K562 treated with DMSO at 1 percent for 48 hours (cell line): Measurements from ENCODE around the gene METTL1. TPM values are rescaled to one million over a fixed set of nuclear protein-coding genes. Genes with fewer than 3 reads are reported as not detected.

Source experiments
- total RNA-seq: library from RNA; unstranded; fragments of 300-600 nt; gene quantifications from 2 replicates; pipeline ENCODE4 v1.2.3, GENCODE V29; 2022; ENCODE audit warnings: low replicate concordance; ENCODE audit errors: extremely low read depth

The METTL1 gene
- not detected in 2 replicates for total RNA-seq

DNA sequence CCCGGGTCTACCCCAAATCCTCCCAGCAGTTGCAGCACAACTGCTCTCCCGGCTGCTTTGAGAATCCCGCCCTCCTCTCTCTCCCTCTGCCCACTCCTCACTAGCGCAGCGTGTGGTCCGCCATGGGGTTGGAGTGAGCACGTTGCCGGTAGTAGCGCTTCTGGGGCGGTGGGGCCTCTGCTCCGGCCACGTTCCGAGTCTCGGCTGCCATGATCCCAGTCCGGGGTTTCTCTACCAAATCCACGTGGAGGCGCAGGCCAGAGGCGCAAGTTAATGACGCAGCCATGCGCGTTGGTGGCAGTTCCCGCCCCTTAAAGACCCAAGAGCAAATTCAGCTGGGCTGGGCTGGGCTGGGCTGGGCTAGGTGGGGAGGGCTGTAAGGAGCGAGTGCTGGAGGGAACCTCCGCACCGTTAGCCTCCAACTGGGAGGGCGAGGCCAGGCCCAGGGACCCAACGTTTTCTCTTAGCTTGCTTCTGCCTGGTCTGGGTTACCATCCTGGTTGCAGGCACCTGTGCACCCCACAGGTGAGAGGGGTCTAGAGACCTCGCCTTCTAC, at the start of gene METTL1:
Gene METTL1 (minus strand): TSS at position 233 of the 556 bp plus-strand sequence. CDS start 22 bp downstream, at position 211.

DNA sequence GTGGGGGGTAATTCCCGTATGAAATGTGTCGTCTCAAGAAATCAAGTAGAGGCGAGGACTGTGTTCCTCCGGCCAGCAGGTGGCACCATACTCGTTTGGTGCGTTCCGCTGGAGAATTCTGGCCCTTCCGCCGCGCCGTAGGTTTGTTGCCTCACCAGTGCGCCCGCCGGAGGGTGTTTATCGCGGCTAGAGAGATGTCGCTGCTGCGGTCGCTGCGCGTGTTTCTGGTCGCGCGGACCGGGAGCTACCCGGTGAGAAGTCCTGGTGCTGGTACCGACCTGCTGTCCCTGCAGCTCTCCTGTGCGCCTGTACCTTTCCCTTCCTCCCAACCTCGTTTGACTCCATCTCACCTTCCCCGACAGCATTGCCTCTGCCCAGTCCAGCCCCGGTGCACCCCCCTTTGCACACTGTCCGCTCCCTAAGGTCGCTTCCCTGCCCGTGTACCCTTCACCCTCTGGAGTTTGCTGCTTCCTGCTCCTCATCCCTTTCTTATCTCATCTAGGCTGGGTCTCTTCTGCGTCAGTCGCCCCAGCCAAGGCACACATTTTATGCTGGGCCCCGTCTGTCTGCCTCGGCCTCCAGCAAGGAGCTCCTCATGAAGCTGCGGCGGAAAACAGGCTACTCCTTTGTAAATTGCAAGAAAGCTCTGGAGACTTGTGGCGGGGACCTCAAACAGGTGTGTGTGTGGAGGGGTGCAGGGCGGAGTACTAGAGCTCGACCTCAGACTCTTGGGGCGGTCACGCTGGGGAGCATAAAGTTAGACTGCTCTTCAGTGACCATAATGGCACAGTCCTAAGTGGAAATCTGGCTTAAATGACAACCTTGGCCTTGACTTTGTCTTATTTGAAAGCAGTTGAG, 10.9 kb upstream of the METTL1 start, which contains the start of gene TSFM:
Gene TSFM (plus strand): TSS at position 180 of the 858 bp plus-strand sequence. CDS start 15 bp downstream, at position 195.

DNA sequence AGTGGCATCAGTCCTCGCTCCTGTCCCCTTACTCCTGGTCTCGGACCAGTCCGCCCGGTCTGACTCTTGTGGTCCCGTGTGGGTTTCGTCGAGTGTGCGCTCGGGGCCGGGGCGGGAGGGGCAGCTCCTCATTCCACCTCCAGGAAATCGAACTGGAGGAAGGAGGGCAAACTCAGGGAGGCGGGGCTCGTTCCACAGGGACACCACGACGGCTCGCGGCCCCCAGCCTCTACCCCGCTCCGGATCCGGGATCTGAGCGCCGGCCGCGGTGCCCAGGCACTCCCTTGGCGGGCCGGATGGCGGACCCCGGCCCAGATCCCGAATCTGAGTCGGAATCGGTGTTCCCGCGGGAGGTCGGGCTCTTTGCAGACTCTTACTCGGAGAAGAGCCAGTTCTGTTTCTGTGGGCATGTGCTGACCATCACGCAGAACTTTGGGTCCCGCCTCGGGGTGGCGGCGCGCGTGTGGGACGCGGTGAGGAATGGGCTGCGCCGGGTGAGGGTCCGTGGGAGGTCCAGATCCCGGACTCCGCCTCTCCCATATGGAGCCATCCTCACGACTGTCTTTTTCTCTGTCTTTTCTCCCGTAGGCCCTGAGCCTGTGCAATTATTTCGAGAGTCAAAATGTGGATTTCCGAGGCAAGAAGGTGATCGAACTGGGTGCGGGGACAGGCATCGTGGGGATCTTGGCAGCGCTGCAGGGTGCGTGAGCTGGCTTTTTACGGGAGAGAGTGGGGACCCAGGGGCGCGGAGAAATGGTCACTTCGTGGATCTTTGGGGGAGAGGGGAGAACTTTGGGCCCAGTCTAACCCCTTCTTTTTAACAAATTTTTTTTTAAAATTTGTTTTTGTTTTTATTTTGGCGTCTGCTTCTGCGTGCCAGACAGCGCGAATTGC, 771 bp upstream of the METTL1 start, which contains the start of gene EEF1AKMT3:
Gene EEF1AKMT3 (plus strand): TSS at position 186 of the 894 bp plus-strand sequence. CDS start 111 bp downstream, at position 297.

DNA sequence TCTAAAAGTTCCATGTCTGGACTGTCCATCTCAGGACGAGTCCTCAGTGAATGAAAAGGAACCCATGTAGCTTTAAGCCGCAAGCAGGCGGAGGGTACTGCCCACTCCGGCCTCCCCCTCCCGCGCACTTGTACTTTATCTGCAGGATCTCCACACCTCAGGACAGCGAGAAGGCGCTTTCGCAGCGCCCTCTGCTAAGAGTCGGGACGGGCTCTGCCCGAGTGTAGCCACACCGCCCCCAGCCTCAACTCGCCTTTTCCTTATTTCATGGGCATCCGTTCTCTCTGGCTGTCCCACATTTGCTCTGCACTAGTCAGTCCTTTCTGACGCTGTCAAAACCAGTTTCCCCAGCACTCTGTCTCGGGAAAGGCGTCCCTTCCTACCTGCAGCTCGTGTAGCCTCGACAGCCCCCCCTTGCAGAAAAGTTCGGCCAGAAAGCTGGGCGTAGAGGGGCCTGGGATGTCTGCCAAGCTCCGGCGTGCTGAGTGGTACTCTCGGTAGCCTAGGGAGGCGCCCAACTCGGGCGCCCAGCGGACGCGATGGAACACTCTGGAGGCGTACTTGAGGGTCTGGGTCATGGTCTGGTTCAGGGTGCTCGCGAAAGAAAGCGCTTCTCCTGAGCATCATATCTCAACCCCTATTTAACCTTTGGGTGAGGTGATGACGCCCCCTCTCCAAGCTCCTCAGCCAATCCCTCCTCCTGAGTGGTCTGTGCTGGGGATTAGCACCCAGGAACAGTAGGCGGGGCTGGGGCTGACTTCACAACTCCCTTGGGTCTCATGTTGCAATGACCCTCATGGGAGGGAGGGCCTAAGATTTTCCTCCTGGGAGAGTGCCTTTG, 5.2 kb downstream of the METTL1 start, which contains the start of gene CYP27B1:
Gene CYP27B1 (minus strand): TSS at position 615 of the 841 bp plus-strand sequence. CDS start 37 bp downstream, at position 578.

DNA sequence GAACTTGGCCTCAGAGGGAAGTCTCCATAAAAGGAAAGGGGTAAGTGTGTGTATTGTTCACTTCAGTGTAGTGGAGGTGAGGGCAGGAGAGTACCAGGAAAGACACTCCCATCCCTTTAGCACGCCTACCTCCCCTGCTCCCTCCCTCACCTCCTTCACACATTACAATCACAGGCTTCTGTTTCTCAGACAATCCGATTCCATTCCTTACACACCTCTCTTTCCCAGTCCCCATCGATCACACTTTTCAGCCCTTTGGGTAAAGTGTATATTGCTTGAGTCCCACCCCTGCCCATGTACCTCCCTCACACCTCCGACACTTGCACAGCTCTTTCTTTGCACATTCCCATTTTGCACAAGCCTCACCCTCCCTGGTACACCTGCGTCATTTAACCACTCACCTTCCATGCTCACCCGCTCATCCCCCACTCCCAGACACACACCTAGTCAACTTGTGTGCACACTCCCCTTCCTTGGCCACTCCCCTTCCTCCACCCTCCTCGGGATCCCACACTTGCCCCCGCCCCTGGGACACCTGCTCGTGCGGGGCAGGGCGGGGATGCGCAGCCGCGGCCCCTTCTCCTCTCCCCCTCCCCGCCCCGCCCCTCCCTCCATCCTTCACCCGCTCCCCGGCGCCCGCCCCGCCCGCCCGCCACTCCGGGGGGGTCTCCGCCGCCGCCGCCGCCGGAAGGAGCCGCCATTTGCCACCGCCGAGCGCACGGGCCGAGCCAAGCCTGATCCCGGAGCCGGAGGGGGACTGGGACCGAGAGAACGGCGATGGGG, 17.3 kb downstream of the METTL1 start, which contains the start of gene MARCHF9:
Gene MARCHF9 (plus strand): TSS at position 693 of the 783 bp plus-strand sequence. CDS start 426 bp downstream, outside the sequence.

DNA sequence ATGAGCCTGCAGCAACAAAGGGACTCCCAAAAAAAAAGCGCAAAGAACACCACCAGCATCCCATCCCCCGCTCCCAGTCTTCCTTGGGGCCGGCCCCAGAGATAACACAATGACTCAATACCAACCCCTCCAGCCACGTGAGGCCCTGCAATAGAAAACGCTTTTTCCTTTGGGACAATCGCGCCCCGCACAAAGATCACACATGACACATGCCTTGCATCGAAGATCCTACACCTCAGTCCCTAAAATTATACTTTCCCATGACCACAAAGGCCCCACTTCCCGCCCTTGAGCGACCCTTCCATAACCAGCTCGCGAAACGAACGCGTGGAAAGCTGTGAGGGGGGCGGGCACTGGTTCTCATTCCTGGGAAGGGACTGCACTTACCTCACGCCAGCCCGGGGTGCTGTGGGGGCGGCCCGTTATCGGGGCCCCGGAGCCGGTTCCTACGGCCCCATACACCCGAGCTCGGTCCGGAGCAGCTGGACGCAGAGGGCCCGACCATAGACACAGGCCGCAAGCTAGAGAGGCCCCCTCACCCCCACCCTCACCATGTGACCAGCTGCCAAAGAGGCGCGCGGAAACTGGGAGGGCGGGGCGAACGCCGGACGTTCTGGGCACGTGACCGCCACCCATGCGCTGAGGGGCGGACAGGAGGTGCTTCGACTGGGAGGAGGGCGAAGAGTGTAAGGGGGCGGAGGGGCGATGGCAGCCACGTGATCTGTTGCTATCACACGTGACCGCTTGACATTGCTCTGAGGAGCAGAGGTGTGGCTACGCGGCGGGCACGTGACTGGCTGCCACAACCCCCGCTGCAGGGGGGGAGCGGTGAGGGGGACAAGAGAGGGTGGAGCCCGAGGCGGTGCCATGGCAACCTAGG, 19.9 kb downstream of the METTL1 start, which contains the start of gene CDK4:
Gene CDK4 (minus strand): TSS at position 523 of the 880 bp plus-strand sequence. CDS start 593 bp downstream, outside the sequence.

DNA sequence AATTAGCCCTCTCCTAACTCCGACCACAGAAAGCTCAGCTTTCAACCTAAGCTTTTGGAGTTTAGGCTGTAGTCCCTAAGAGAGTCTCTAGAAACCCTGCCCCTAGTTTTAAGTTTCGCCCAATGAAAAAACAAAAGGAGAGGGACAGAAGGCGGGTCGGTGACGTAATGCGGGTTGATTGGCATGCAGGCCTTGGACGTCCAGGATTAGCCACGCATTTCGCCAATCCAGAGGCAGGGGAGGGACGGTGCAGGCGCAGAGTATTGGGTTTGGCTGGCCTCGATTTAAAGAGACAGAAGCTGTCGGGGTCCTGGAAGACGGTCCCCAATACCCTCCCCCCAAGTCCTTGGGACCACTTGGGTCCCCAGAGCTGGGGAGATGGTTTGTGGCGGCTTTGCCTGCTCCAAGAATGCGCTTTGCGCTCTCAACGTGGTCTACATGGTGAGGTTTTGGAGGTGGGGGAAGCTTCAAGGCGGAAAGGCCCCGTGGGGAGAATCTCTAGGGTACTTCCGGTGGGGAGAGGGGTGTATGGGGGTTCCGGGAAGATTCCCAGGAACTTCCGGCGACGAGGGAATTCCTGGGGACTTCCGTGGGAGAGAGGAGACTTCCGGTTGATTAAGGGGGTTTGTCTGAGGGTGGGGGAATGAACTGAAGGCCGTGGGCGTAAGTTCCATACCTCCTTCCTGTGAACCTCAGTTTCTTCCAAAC, 27.0 kb downstream of the METTL1 start, which contains the start of gene TSPAN31:
Gene TSPAN31 (plus strand): TSS at position 263 of the 708 bp plus-strand sequence. CDS start 116 bp downstream, at position 379.

DNA sequence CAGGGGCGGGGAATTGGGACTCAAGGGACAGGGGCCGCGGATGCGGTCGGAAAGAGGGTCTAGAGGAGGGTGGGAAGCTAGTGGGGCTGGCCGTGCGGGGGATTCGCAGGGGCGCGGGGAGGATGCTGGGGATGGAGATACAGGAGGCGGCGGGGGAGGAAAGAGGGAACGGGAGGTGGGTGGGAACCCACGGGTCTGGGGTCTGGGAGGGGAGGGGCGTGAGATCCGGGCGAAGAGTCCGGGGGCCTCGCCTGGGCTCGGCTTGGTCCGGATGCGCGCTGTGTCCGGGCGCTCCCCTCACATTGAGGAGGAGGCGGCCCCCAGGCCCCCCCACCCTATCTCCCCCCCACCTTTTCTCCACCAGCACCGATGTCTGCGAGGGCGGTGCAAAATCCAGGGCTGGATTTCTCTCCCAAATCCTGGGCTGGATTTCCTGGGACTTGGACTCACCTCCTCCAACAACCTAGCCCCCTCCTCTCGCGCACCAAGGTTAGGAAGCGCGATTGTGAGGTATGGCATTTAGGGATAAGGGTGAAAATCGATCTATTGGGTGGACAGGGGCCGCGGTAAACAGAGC, 33.2 kb downstream of the METTL1 start, which contains the start of gene AGAP2:
Gene AGAP2 (minus strand): TSS at position 82 of the 577 bp plus-strand sequence. CDS start 496 bp downstream, outside the sequence.

Other genes with a start within 250 kb of the METTL1 start
- gene MBD6, start 249.3 kb downstream of the METTL1 start, total RNA-seq, result not detected in 2 replicates
- gene DCTN2, start 224.9 kb downstream of the METTL1 start, total RNA-seq, result 249 TPM in 1 of 2 replicates, not detected in the other
- not detected in 2 replicates for gene KIF5A, start 222.1 kb downstream of the METTL1 start, total RNA-seq
- not detected in 2 replicates for gene PIP4K2C, start 180.9 kb downstream of the METTL1 start, total RNA-seq
- gene DTX3, start 167.3 kb downstream of the METTL1 start, total RNA-seq, result not detected in 2 replicates
- gene ARHGEF25, start 160.7 kb downstream of the METTL1 start, total RNA-seq, result not detected in 2 replicates
- not detected in 2 replicates for gene B4GALNT1, start 138.9 kb downstream of the METTL1 start, total RNA-seq
- 921 TPM in 1 of 2 replicates, not detected in the other for gene OS9, start 78.0 kb downstream of the METTL1 start, total RNA-seq
- not detected in 2 replicates for gene AGAP2, start 33.4 kb downstream of the METTL1 start, total RNA-seq
- not detected in 2 replicates for gene TSPAN31, start 27.1 kb downstream of the METTL1 start, total RNA-seq
- not detected in 2 replicates for gene CDK4, start 19.8 kb downstream of the METTL1 start, total RNA-seq
- gene MARCHF9, start 17.0 kb downstream of the METTL1 start, total RNA-seq, result not detected in 2 replicates
- gene CYP27B1, start 5.0 kb downstream of the METTL1 start, total RNA-seq, result not detected in 2 replicates
- gene EEF1AKMT3, start 509 bp upstream of the METTL1 start, total RNA-seq, result not detected in 2 replicates
- gene TSFM, start 10.7 kb upstream of the METTL1 start, total RNA-seq, result not detected in 2 replicates
- gene AVIL, start 46.6 kb upstream of the METTL1 start, total RNA-seq, result not detected in 2 replicates
- 74.3 TPM in 1 of 2 replicates, not detected in the other for gene CTDSP2, start 74.6 kb upstream of the METTL1 start, total RNA-seq
- gene ATP23, start 169.5 kb upstream of the METTL1 start, total RNA-seq, result not detected in 2 replicates